ENCODE measurements around the gene PUS7. TPM values are rescaled to one million over a fixed set of nuclear protein-coding genes. Genes with fewer than 3 reads are reported as not detected.

Gene PUS7
- total and polyA plus RNA-seq, 4 donors = 3.4 to 17.2 (median 5.0) TPM

DNA sequence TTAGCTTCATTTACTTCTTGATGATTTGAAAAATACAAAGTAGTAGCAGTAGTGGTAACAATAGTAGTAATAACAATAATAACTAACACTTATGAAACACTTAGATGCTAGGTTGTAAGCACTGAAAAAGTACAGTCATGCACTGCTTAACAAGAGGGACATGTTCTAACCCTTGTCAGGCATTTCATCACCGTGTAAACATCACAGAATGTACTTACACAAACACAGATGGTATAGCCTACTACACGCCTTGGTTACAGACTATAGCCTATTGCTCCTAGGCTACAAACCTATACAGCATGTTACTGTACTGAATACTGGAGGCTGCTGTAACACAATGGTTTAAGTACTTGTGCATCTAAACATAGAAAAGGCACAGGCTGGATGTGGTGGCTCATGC lies 60.6 kb downstream of the PUS7 start:
- no peak overlapping the region for H3K9ac ChIP-seq (ENCODE audit: low read depth in 1 of 2, low read length in 2 of 2)
- H3K27me3 ChIP-seq (ENCODE audit: control insufficient read depth in 4 of 4, insufficient read depth in 4 of 4, low read length in 3 of 4) = no peaks in the 10 kb centered on the region
- TF ChIP-seq NR2F2 (IDR thresholded peaks at IDR 0.05) = no peak
- TF ChIP-seq, protein P1, sequence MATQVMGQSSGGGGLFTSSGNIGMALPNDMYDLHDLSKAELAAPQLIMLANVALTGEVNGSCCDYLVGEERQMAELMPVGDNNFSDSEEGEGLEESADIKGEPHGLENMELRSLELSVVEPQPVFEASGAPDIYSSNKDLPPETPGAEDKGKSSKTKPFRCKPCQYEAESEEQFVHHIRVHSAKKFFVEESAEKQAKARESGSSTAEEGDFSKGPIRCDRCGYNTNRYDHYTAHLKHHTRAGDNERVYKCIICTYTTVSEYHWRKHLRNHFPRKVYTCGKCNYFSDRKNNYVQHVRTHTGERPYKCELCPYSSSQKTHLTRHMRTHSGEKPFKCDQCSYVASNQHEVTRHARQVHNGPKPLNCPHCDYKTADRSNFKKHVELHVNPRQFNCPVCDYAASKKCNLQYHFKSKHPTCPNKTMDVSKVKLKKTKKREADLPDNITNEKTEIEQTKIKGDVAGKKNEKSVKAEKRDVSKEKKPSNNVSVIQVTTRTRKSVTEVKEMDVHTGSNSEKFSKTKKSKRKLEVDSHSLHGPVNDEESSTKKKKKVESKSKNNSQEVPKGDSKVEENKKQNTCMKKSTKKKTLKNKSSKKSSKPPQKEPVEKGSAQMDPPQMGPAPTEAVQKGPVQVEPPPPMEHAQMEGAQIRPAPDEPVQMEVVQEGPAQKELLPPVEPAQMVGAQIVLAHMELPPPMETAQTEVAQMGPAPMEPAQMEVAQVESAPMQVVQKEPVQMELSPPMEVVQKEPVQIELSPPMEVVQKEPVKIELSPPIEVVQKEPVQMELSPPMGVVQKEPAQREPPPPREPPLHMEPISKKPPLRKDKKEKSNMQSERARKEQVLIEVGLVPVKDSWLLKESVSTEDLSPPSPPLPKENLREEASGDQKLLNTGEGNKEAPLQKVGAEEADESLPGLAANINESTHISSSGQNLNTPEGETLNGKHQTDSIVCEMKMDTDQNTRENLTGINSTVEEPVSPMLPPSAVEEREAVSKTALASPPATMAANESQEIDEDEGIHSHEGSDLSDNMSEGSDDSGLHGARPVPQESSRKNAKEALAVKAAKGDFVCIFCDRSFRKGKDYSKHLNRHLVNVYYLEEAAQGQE (IDR thresholded peaks at IDR 0.05) = no peak
- TF ChIP-seq HNF4A (conservative IDR thresholded peaks at IDR 0.05) = no peak
- TF ChIP-seq RXRA (IDR thresholded peaks at IDR 0.05) = no peak
- no peak for TF ChIP-seq EGR1 (IDR thresholded peaks at IDR 0.05; ENCODE audit: low read depth in 2 of 2)
- TF ChIP-seq FOXA1 (IDR thresholded peaks at IDR 0.05) = no peak
- TF ChIP-seq, protein P2, sequence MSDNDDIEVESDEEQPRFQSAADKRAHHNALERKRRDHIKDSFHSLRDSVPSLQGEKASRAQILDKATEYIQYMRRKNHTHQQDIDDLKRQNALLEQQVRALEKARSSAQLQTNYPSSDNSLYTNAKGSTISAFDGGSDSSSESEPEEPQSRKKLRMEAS (IDR thresholded peaks at IDR 0.05) = no peak
- TF ChIP-seq GABPA (IDR thresholded peaks at IDR 0.05 in 1 of 2, conservative IDR thresholded peaks at IDR 0.05 in 1 of 2) = no peak
- TF ChIP-seq FOXA2 (IDR thresholded peaks at IDR 0.05) = no peak
- TF ChIP-seq, protein P3, sequence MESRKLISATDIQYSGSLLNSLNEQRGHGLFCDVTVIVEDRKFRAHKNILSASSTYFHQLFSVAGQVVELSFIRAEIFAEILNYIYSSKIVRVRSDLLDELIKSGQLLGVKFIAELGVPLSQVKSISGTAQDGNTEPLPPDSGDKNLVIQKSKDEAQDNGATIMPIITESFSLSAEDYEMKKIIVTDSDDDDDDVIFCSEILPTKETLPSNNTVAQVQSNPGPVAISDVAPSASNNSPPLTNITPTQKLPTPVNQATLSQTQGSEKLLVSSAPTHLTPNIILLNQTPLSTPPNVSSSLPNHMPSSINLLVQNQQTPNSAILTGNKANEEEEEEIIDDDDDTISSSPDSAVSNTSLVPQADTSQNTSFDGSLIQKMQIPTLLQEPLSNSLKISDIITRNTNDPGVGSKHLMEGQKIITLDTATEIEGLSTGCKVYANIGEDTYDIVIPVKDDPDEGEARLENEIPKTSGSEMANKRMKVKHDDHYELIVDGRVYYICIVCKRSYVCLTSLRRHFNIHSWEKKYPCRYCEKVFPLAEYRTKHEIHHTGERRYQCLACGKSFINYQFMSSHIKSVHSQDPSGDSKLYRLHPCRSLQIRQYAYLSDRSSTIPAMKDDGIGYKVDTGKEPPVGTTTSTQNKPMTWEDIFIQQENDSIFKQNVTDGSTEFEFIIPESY (IDR thresholded peaks at IDR 0.05) = no peak
- no peak for TF ChIP-seq HNF4G (IDR thresholded peaks at IDR 0.05)
- no peak for TF ChIP-seq TAF1 (conservative IDR thresholded peaks at IDR 0.05)
- no peak for TF ChIP-seq JUND (IDR thresholded peaks at IDR 0.05)
- no peak for TF ChIP-seq SP1 (IDR thresholded peaks at IDR 0.05)
- TF ChIP-seq, protein P4, sequence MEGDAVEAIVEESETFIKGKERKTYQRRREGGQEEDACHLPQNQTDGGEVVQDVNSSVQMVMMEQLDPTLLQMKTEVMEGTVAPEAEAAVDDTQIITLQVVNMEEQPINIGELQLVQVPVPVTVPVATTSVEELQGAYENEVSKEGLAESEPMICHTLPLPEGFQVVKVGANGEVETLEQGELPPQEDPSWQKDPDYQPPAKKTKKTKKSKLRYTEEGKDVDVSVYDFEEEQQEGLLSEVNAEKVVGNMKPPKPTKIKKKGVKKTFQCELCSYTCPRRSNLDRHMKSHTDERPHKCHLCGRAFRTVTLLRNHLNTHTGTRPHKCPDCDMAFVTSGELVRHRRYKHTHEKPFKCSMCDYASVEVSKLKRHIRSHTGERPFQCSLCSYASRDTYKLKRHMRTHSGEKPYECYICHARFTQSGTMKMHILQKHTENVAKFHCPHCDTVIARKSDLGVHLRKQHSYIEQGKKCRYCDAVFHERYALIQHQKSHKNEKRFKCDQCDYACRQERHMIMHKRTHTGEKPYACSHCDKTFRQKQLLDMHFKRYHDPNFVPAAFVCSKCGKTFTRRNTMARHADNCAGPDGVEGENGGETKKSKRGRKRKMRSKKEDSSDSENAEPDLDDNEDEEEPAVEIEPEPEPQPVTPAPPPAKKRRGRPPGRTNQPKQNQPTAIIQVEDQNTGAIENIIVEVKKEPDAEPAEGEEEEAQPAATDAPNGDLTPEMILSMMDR (IDR thresholded peaks at IDR 0.05; ENCODE audit: low read depth, low read length, missing input control) = no peak
- no peak for TF ChIP-seq YY1 (IDR thresholded peaks at IDR 0.05)
- TF ChIP-seq, protein P5, sequence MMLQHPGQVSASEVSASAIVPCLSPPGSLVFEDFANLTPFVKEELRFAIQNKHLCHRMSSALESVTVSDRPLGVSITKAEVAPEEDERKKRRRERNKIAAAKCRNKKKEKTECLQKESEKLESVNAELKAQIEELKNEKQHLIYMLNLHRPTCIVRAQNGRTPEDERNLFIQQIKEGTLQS (IDR thresholded peaks at IDR 0.05) = no peak
- no peaks in the 10 kb centered on the region for H3K4me1 ChIP-seq (ENCODE audit: control insufficient read depth in 4 of 4, insufficient read depth in 4 of 4, low read length in 3 of 4)
- H3K4me3 ChIP-seq (ENCODE audit: low read depth in 1 of 3, low read length in 3 of 3) = no peak overlapping the region
- DNase-seq (ENCODE audit: low spot score) = no peak
- H3K36me3 ChIP-seq (ENCODE audit: control insufficient read depth in 4 of 4, insufficient read depth in 3 of 4, low read depth in 1 of 4, low read length in 3 of 4) = peaks cover 0 to 17% (median 2%) of the 10 kb centered on the region in 4 donors
- 83% methylated on average over 2 of the region's 2 CpGs for WGBS
- no peak overlapping the region for H3K27ac ChIP-seq (ENCODE audit: low read depth in 1 of 2, low read length in 2 of 2)
- H3K9me3 ChIP-seq (ENCODE audit: control insufficient read depth in 4 of 4, low read length in 3 of 4) = no peaks in the 10 kb centered on the region

All from liver (tissue), 9 donors.